NCI-H524 treated with DMSO at 0.1 percent for 48 hours (cell line): ENCODE results near the gene BLACAT1.
"Not testable (repeated sequence)": the region's sequence is repeated elsewhere in the genome, so short reads cannot be mapped to it uniquely, and the experiment has no call there.

Experiments used
- DNase-seq: peaks from one replicate; lab custom pipeline; 2025; lab: John Stamatoyannopoulos, UW

The BLACAT1 gene

DNA sequence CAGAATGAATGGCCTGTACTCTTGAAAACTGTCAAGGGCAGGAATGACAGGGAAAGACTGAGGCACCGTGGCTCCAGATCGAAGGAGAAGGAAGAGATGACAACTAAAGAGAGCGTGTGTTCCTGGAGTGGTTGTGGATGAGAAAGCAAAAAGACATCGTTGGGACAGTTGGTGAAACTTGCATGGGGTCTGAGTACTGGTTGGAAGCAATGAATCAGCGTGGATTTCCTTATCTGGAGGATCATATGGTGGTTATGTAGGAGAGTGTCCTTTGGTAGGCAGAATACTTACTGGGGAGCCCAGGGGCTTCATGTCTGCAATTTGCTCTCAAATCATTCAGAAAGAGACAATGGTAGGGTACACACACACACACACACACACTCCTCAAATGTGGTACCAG, 47.9 kb downstream of the BLACAT1 start:
- DNase-seq = no peak

- DNase-seq = not testable (repeated sequence)
Observed at GRCh38 chr1:205406252-205406651, 49.6 kb downstream of the BLACAT1 start.
